Brain microvascular endothelial cell (primary cell): ENCODE data around the gene LENEP.

Experiments
- DNase-seq: peaks from one replicate; pipeline ENCODE4 v3.0.0-alpha.2; 2020
- H3K27ac ChIP-seq: fragments of 250-450 bp; sonication (Bioruptor Pico); 2 replicates; pipeline ENCODE4 v1.5.1; 2020; ENCODE audit warnings: mild to moderate bottlenecking, moderate library complexity
- H3K27me3 ChIP-seq: fragments of 250-450 bp; sonication (Bioruptor Pico); replicated peaks from 2 replicates; pipeline ENCODE4 v1.5.1; 2020; ENCODE audit warnings: mild to moderate bottlenecking
- H3K36me3 ChIP-seq: fragments of 250-450 bp; sonication (Bioruptor Pico); replicated peaks from 2 replicates; pipeline ENCODE4 v1.5.1; 2020; ENCODE audit warnings: mild to moderate bottlenecking
- H3K4me3 ChIP-seq: 2 replicates; pipeline ENCODE4 v1.5.1; 2011; ENCODE audit warnings: low read depth, mild to moderate bottlenecking, control low read depth, low read length, moderate library complexity
- in situ Hi-C: cut with HindIII; loops from 2 replicates; pipeline ENCODE4 v1.10.0; 2017; ENCODE audit warnings: low sequenced_read_pairs, low pct_ligation_motif_present
- TF ChIP-seq, protein P1 (sequence below): IDR thresholded peaks from 2 replicates; pipeline ENCODE4 v1.5.1; 2011; ENCODE audit warnings: low read depth, mild to moderate bottlenecking, moderate library complexity, low read length, control low read depth, inconsistent platforms; ENCODE audit errors: missing control alignments

The LENEP gene

DNA sequence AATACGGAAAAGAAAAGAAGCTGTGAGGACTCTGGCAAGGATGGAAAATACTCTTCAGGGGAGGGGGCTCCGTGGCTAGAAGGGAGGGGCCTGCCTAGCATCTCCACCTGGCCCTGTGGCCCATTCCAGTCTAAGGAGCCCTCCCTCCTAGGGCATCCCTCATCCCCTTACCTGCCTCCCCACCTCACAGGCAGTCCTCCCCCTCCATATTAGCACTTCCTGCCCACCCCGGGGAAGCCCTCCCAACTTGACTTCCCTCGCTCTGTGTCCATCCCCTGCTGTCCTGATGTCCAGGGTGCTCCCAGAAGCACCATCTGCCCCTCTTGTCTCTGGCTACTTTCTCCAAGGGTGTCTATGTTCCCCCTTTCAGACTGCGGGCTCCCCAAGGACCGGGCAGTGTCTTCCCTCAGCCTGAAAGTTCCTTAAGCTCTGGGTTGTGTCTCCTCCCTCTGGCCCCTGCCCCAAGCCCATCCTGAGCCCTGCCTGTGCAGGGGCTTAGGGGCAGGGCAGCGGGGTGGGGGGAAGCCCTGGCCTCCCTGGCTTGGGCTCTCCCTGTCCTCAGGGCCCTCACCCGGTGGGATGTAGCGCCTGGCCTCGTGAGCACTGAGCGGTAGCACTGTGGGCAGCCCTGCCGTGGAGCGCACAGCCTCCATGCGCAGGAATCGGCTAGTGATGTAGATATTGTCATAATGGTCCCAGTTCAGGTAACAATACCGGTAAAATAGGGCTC, 36.3 kb downstream of the LENEP start:
- Histone ChIP-seq H3K27me3 (no peaks in the 10 kb centered on the region), H3K36me3 (no peaks in the 10 kb centered on the region), H3K4me3 (no peak overlapping the region), H3K27ac (no peak overlapping the region)
- no peak for DNase-seq
- in situ Hi-C loops = no loop called here
- TF ChIP-seq, protein P1, sequence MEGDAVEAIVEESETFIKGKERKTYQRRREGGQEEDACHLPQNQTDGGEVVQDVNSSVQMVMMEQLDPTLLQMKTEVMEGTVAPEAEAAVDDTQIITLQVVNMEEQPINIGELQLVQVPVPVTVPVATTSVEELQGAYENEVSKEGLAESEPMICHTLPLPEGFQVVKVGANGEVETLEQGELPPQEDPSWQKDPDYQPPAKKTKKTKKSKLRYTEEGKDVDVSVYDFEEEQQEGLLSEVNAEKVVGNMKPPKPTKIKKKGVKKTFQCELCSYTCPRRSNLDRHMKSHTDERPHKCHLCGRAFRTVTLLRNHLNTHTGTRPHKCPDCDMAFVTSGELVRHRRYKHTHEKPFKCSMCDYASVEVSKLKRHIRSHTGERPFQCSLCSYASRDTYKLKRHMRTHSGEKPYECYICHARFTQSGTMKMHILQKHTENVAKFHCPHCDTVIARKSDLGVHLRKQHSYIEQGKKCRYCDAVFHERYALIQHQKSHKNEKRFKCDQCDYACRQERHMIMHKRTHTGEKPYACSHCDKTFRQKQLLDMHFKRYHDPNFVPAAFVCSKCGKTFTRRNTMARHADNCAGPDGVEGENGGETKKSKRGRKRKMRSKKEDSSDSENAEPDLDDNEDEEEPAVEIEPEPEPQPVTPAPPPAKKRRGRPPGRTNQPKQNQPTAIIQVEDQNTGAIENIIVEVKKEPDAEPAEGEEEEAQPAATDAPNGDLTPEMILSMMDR = no peak

DNA sequence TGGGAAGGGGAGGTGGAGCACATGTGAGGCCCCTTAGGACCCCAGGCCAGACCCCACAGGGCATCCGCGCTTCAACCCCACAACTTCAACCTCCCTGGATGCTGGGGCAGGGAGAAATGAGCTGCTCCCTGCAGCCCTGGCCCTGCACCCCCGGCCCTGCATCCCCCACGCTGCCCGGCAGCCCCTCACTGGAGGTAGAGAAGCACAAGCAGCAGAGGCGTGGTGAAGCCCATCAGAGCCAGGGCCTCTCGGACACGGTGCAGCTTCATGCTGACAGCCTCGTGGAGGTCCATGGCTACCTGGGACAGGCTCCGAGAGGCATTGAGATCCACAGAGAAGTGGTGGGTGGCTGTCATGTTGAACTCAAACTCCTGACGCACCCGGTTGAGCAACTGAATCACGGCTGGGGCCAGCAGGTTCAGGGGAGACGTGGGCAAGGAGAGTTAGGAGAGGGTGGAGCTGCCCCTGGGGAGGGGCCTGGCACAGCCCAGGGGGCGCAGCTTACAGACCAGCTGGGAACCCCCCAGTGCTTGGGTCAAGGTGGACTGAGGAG, 36.9 kb downstream of the LENEP start:
- no peak for DNase-seq
- H3K27ac ChIP-seq = no peak overlapping the region
- TF ChIP-seq, protein P1 = no peak
- no peaks in the 10 kb centered on the region for H3K36me3 ChIP-seq
- H3K4me3 ChIP-seq = no peak overlapping the region
- in situ Hi-C loops = no loop called here
- H3K27me3 ChIP-seq = no peaks in the 10 kb centered on the region

DNA sequence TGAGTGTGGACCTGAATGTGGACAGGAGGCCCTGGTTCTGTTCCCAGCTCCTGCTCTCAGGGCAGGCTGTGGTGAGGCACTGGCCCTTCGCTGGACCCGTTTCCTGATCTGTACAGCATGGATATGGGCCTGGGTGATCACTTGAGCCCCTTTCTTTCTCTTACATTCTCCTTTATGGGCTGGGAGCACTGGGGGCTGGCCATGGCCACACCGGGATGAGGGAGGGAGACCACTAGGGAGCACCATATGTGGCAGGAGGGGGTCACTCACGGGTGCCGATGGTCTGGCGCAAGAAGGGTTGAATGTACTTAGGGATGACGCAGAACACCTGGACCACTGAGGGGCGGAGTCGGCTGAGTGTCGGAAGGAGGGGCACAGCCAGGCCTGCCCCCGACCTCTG, 37.5 kb downstream of the LENEP start:
- TF ChIP-seq, protein P1 = no peak
- DNase-seq = no peak
- no peaks in the 10 kb centered on the region for H3K36me3 ChIP-seq
- in situ Hi-C loops = no loop called here
- H3K4me3 ChIP-seq = no peak overlapping the region
- H3K27me3 ChIP-seq = no peaks in the 10 kb centered on the region
- H3K27ac ChIP-seq = no peak overlapping the region

DNA sequence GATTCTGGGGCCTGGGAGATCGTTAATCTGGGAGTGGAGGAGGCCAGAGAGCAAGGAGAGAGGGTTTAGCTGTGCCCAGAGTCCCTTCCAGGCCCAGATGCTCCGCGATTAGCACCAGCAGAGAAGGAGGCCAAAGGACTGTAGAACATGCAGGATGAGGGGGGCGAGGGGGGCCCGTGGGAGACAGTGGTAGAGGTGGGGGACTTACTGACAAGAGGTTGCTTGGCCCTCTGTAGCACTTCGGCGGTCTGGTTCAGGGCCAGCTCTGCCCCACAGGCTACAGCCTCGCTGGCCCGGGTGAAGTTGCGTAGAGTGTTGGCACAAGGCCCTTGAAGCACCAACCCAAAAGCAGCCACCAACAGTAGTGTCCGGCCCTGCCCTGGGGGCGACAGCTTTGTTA, 39.5 kb downstream of the LENEP start:
- TF ChIP-seq, protein P1 = no peak
- in situ Hi-C loops = no loop called here
- Histone ChIP-seq H3K27me3 (no peaks in the 10 kb centered on the region), H3K36me3 (no peaks in the 10 kb centered on the region), H3K4me3 (no peak overlapping the region), H3K27ac (no peak overlapping the region)
- no peak for DNase-seq

DNA sequence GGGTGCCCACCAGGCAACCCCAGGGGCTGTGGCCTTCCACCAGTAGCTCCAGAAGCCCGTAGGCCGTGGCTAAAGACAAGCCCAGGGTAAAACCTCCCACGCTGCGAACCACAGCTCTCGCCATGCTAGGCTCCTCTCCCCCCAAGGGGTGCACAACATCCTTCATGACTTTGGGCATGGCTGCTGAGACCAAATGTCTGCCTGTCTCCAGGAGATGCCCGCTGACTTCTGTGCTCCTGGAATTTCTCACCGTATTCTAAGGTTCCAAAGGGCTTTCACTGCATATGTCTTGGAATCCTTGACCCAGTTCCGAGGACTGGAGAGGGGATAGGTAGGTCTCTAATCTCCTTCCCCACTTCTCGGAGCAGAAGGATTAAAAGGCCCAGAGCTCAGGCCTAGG, 40.1 kb downstream of the LENEP start, which contains the start of the genes DCST1 and DCST2:
Gene DCST1, plus strand, starts transcription at position 301 of the 400 bp plus-strand sequence. CDS start 213 bp downstream, outside the sequence.
Gene DCST2, minus strand, starts transcription at position 258 of the 400 bp plus-strand sequence. Its CDS starts 80 bp downstream, at position 178.
- no peak for DNase-seq
- TF ChIP-seq, protein P1 = no peak
- Histone ChIP-seq H3K27ac (no peak within 1 kb of the TSS), H3K27me3 (peaks cover 3% of the 10 kb centered on the region), H3K36me3 (no peaks in the 10 kb centered on the region), H3K4me3 (no peak within 1 kb of the TSS)
- in situ Hi-C loops = no loop called here
